Measurements from ENCODE around the gene PHYKPL. TPM values are rescaled to one million over a fixed set of nuclear protein-coding genes. Genes with fewer than 3 reads are reported as not detected.
A peak's percentile ranks its signal among the peaks of the same experiment; 100 is the strongest.

Gene PHYKPL
- total RNA-seq, 1 donor from 2014 or later = 89.3 TPM

DNA sequence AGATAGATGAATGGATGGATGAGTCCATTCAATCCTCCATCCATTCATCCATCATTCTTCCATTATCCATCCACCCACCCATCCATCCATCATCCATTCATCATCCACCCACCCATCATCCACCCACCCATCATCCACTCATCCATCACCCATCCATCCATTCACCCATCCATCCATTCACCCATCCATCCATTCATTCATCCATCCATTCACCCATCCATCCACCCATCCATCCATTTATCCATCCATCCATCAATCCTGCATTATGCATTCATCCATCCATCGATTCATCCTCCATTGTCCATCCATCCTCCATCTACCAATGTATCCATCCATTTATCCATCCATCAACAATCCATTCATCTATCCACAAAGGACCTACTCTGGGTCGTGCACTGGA, 12.8 kb upstream of the PHYKPL start:
- H3K4me3 ChIP-seq = no peak overlapping the region
- H3K9me3 ChIP-seq = no peaks in the 10 kb centered on the region
- no peaks in the 10 kb centered on the region for H3K4me1 ChIP-seq
- no peaks in the 10 kb centered on the region for H3K36me3 ChIP-seq
- TF ChIP-seq, protein P1, sequence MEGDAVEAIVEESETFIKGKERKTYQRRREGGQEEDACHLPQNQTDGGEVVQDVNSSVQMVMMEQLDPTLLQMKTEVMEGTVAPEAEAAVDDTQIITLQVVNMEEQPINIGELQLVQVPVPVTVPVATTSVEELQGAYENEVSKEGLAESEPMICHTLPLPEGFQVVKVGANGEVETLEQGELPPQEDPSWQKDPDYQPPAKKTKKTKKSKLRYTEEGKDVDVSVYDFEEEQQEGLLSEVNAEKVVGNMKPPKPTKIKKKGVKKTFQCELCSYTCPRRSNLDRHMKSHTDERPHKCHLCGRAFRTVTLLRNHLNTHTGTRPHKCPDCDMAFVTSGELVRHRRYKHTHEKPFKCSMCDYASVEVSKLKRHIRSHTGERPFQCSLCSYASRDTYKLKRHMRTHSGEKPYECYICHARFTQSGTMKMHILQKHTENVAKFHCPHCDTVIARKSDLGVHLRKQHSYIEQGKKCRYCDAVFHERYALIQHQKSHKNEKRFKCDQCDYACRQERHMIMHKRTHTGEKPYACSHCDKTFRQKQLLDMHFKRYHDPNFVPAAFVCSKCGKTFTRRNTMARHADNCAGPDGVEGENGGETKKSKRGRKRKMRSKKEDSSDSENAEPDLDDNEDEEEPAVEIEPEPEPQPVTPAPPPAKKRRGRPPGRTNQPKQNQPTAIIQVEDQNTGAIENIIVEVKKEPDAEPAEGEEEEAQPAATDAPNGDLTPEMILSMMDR (IDR thresholded peaks at IDR 0.05) = no peak
- intact Hi-C loops (cut with DNase I) = no loop called here
- H3K27ac ChIP-seq = no peak overlapping the region
- no peak for DNase-seq (ENCODE audit: low spot score in 2 of 2)
- no peaks in the 10 kb centered on the region for H3K27me3 ChIP-seq

DNA sequence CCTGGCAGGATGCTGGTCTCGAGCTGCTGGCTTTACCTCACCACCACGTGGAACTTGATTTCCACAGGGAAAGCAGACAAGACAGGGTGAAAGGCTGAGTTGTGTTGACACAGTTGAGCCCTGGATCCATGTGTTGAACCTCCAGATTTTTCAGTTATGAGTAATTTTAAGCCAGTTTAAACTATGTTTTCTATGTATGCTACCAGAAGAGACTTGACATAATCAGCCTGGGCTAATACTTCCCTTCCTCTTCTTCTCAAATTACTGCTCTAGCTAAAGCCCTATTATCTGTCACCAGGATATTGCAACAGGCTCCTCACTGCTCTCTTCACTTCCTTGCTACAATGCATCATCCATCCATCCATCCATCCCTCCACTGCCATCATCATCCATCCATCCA, 12.0 kb upstream of the PHYKPL start:
- no peak for DNase-seq (ENCODE audit: low spot score in 2 of 2)
- H3K9me3 ChIP-seq = no peaks in the 10 kb centered on the region
- intact Hi-C loops (cut with DNase I) = no loop called here
- no peaks in the 10 kb centered on the region for H3K27me3 ChIP-seq
- no peak overlapping the region for H3K27ac ChIP-seq
- TF ChIP-seq, protein P1 (IDR thresholded peaks at IDR 0.05) = no peak
- no peaks in the 10 kb centered on the region for H3K36me3 ChIP-seq
- H3K4me3 ChIP-seq = no peak overlapping the region
- H3K4me1 ChIP-seq = no peaks in the 10 kb centered on the region

DNA sequence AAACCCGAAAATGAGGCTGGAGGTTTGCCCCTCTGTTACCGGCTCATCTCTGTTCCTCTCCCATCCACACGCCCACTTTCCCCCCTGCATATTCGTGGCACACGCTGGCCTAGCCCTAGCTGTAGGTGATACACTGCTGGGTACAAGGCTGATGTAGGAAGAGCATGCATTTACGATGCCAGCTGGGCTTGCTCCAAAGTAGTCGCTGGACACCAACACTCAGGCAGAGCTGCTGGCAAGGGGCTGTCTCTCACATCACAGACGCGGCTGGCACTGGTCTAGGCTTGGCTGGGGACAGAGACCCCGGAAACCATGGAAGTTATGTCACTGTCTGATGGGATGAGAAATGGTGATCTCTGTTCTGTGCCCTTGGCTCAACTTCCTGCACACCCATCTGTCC, 9.8 kb upstream of the PHYKPL start:
- H3K4me3 ChIP-seq = no peak overlapping the region
- TF ChIP-seq, protein P1 (IDR thresholded peaks at IDR 0.05) = no peak

DNA sequence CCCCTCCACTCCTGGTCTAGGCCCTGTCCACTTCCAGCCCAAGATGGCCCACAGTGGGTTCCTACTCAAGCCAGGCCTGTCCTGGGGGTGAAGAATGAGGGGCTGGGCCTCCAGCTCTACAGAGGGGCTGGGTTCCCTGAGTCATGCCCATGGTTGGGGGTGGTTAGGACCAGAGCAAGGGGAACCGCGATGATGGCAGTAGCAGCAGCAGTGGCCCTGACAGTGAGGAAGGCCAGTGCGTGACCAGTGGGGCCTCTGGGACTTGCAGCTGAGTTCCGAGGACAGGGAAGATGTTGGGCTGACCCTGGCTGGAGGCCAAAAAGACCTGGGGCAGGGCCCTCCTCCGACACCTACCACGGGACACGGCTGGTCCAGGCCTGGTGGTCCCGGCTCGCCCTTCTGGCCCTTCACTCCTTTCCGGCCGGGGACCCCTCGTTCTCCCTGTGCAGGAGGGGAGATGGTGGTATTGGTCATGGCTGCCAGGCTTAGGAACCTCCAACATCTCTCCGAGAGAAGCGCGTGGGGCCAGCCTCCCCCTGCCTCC, 9.2 kb upstream of the PHYKPL start:
- H3K9me3 ChIP-seq = no peaks in the 10 kb centered on the region
- intact Hi-C loops (cut with DNase I) = no loop called here
- no peaks in the 10 kb centered on the region for H3K27me3 ChIP-seq
- TF ChIP-seq, protein P1 (IDR thresholded peaks at IDR 0.05) = no peak
- DNase-seq (ENCODE audit: low spot score in 2 of 2) = no peak
- H3K4me3 ChIP-seq = no peak overlapping the region
- H3K27ac ChIP-seq = peak overlapping the region in 1 of 2 donors; percentile 40
- H3K4me1 ChIP-seq = no peaks in the 10 kb centered on the region
- no peaks in the 10 kb centered on the region for H3K36me3 ChIP-seq

More for the DNA sequence above, 9.8 kb upstream of the PHYKPL start:
- H3K27me3 ChIP-seq = no peaks in the 10 kb centered on the region
- H3K9me3 ChIP-seq = no peaks in the 10 kb centered on the region
- no peaks in the 10 kb centered on the region for H3K36me3 ChIP-seq
- no peak overlapping the region for H3K27ac ChIP-seq
- H3K4me1 ChIP-seq = no peaks in the 10 kb centered on the region
- intact Hi-C loops (cut with DNase I) = no loop called here
- no peak for DNase-seq (ENCODE audit: low spot score in 2 of 2)

DNA sequence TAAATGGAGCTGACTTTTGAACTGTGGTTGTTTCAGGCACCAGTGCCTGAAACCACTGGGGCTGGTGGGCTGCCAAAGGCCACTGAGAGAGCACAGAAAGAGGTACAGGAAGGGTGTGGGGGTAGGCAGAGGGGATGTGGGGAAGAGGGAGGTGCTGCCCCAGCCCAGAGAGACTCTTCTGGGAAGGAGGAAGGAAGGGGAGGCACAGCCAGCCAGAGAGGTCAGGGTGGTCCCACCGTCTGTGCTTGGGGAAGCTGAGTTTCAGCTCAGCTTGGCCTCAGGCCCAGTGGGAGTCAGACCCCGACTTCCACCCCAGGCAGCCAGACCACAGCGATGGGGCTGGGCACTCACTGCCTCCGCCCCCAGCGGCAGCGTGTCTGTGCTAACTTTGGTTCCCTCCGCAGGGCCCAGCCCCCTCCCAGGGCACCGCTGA, 8.6 kb upstream of the PHYKPL start:
- Histone ChIP-seq H3K27ac (peak overlapping the region in 1 of 2 donors; percentile 40), H3K9me3 (no peaks in the 10 kb centered on the region), H3K4me1 (no peaks in the 10 kb centered on the region), H3K36me3 (no peaks in the 10 kb centered on the region), H3K27me3 (no peaks in the 10 kb centered on the region), H3K4me3 (no peak overlapping the region)
- DNase-seq (ENCODE audit: low spot score in 2 of 2) = no peak
- intact Hi-C loops (cut with DNase I) = no loop called here
- TF ChIP-seq, protein P1 (IDR thresholded peaks at IDR 0.05) = no peak

DNA sequence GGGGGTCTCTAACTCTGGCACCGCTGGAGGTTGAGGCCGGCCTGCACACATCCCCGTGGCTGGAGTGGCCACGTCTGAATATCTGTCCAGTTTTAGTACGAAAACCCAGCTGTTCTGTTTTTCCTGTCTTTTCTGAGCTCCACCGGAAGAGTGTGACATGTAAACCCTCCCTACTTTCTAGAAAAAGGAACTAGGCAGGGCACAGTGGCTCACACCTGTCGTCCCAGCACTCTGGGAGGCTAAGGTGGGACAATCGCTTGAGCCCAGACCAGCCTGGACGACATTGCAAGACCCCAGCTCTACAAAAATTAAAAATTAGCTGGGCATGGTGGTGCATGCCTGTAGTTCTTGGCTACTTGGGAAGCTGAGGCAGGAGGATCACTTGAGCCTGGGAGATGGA, 8.2 kb upstream of the PHYKPL start:
- H3K36me3 ChIP-seq = no peaks in the 10 kb centered on the region
- DNase-seq (ENCODE audit: low spot score in 2 of 2) = no peak
- no peak overlapping the region for H3K4me3 ChIP-seq
- TF ChIP-seq, protein P1 (IDR thresholded peaks at IDR 0.05) = no peak
- H3K27ac ChIP-seq = peak overlapping the region in 1 of 2 donors; percentile 40
- no peaks in the 10 kb centered on the region for H3K9me3 ChIP-seq
- H3K27me3 ChIP-seq = no peaks in the 10 kb centered on the region
- H3K4me1 ChIP-seq = no peaks in the 10 kb centered on the region
- intact Hi-C loops (cut with DNase I) = no loop called here
